IPS-15b (cell line): Measurements from ENCODE around the gene ATP5PD.

Source experiments
- H3K27me3 ChIP-seq: one replicate; pipeline ENCODE4 v1.6.1; 2013; ENCODE audit warnings: low read length; ENCODE audit not compliant: control insufficient read depth, insufficient read depth
- H3K36me3 ChIP-seq: one replicate; pipeline ENCODE4 v1.6.1; 2013; ENCODE audit warnings: low read length; ENCODE audit not compliant: control insufficient read depth, insufficient read depth
- H3K4me1 ChIP-seq: one replicate; pipeline ENCODE4 v1.6.1; 2013; ENCODE audit warnings: mild to moderate bottlenecking, low read length; ENCODE audit not compliant: control insufficient read depth, insufficient read depth
- H3K4me3 ChIP-seq: one replicate; pipeline ENCODE4 v1.5.1; 2013; ENCODE audit warnings: low read depth, low read length
- H3K9ac ChIP-seq: one replicate; pipeline ENCODE4 v1.6.1; 2013; ENCODE audit warnings: low read depth, mild to moderate bottlenecking, low read length
- H3K9me3 ChIP-seq: one replicate; pipeline ENCODE4 v1.6.1; 2013; ENCODE audit warnings: mild to moderate bottlenecking, low read length; ENCODE audit not compliant: control insufficient read depth, insufficient read depth

ATP5PD gene

GRCh38 chr17:75024686-75025397 is 21.9 kb downstream of the ATP5PD start:
- Histone ChIP-seq H3K9ac (no peak overlapping the region), H3K36me3 (peaks cover 18% of the 10 kb centered on the region), H3K9me3 (no peaks in the 10 kb centered on the region), H3K4me3 (no peak overlapping the region), H3K4me1 (no peaks in the 10 kb centered on the region), H3K27me3 (no peaks in the 10 kb centered on the region)

- H3K27me3 ChIP-seq, result no peaks in the 10 kb centered on the region
- peaks cover 18% of the 10 kb centered on the region for H3K36me3 ChIP-seq
- H3K4me1 ChIP-seq, result no peaks in the 10 kb centered on the region
- no peaks in the 10 kb centered on the region for H3K9me3 ChIP-seq
- H3K4me3 ChIP-seq, result no peak overlapping the region
- no peak overlapping the region for H3K9ac ChIP-seq
These were observed 26.2 kb downstream of the ATP5PD start for GRCh38 chr17:75020331-75021110.

- no peak overlapping the region for H3K9ac ChIP-seq
- H3K27me3 ChIP-seq, result no peaks in the 10 kb centered on the region
- H3K4me3 ChIP-seq, result no peak overlapping the region
- H3K36me3 ChIP-seq, result peaks cover 18% of the 10 kb centered on the region
- H3K4me1 ChIP-seq, result no peaks in the 10 kb centered on the region
- no peaks in the 10 kb centered on the region for H3K9me3 ChIP-seq
These were observed 27.1 kb downstream of the ATP5PD start for GRCh38 chr17:75019710-75020109.

GRCh38 chr17:75019146-75019545 is 27.6 kb downstream of the ATP5PD start:
- H3K9ac ChIP-seq, result no peak overlapping the region
- no peaks in the 10 kb centered on the region for H3K4me1 ChIP-seq
- H3K36me3 ChIP-seq, result peaks cover 18% of the 10 kb centered on the region
- no peak overlapping the region for H3K4me3 ChIP-seq
- H3K9me3 ChIP-seq, result no peaks in the 10 kb centered on the region
- H3K27me3 ChIP-seq, result no peaks in the 10 kb centered on the region

- H3K9me3 ChIP-seq, result no peaks in the 10 kb centered on the region
- H3K9ac ChIP-seq, result peak overlapping the region; percentile 79
- H3K4me3 ChIP-seq, result peak overlapping the region; percentile 95
- no peaks in the 10 kb centered on the region for H3K27me3 ChIP-seq
- H3K4me1 ChIP-seq, result peaks cover 9% of the 10 kb centered on the region
- no peaks in the 10 kb centered on the region for H3K36me3 ChIP-seq
These were observed 33.6 kb downstream of the ATP5PD start for GRCh38 chr17:75013092-75013559.

- H3K9me3 ChIP-seq, result no peaks in the 10 kb centered on the region
- H3K36me3 ChIP-seq, result no peaks in the 10 kb centered on the region
- no peaks in the 10 kb centered on the region for H3K27me3 ChIP-seq
- H3K4me1 ChIP-seq, result peaks cover 9% of the 10 kb centered on the region
- H3K9ac ChIP-seq, result peak within 1 kb of the TSS; percentile 79
- H3K4me3 ChIP-seq, result peak within 1 kb of the TSS; percentile 95
These were observed 34.2 kb downstream of the ATP5PD start, which contains the start of gene MRPL58 for GRCh38 chr17:75012346-75013091. TSS of gene MRPL58 (plus strand) at chr17:75012670. CDS start at chr17:75012687, 17 bp downstream.

- H3K36me3 ChIP-seq, result no peaks in the 10 kb centered on the region
- H3K9me3 ChIP-seq, result no peaks in the 10 kb centered on the region
- peaks cover 9% of the 10 kb centered on the region for H3K4me1 ChIP-seq
- H3K4me3 ChIP-seq, result peak overlapping the region; percentile 47
- peak overlapping the region; percentile 51 for H3K9ac ChIP-seq
- H3K27me3 ChIP-seq, result no peaks in the 10 kb centered on the region
These were observed 34.7 kb downstream of the ATP5PD start for GRCh38 chr17:75012096-75012345.

- peak overlapping the region; percentile 51 for H3K9ac ChIP-seq
- peak overlapping the region; percentile 47 for H3K4me3 ChIP-seq
These were observed 35.2 kb downstream of the ATP5PD start for GRCh38 chr17:75011401-75012095.

GRCh38 chr17:75010683-75011400 is 35.9 kb downstream of the ATP5PD start:
- Histone ChIP-seq H3K27me3 (no peaks in the 10 kb centered on the region), H3K4me3 (no peak overlapping the region), H3K9ac (no peak overlapping the region), H3K9me3 (no peaks in the 10 kb centered on the region), H3K4me1 (peaks cover 9% of the 10 kb centered on the region), H3K36me3 (no peaks in the 10 kb centered on the region)

More at GRCh38 chr17:75011401-75012095, 35.2 kb downstream of the ATP5PD start:
- Histone ChIP-seq H3K4me1 (peaks cover 9% of the 10 kb centered on the region), H3K36me3 (no peaks in the 10 kb centered on the region), H3K9me3 (no peaks in the 10 kb centered on the region), H3K27me3 (no peaks in the 10 kb centered on the region)

GRCh38 chr17:75009139-75009724 is 37.5 kb downstream of the ATP5PD start:
- Histone ChIP-seq H3K27me3 (no peaks in the 10 kb centered on the region), H3K9me3 (no peaks in the 10 kb centered on the region), H3K4me3 (no peak overlapping the region), H3K9ac (no peak overlapping the region), H3K4me1 (peaks cover 9% of the 10 kb centered on the region), H3K36me3 (no peaks in the 10 kb centered on the region)
